D721Med (cell line): ENCODE measurements around the gene DCHS2.

Experiments
- DNase-seq: peaks from one replicate; pipeline ENCODE4 v3.0.0; 2011; ENCODE audit warnings: low spot score; ENCODE audit not compliant: insufficient read length
- FAIRE-seq: peaks from 2 replicates; lab custom pipeline; 2011; peaks lifted over from hg19 to GRCh38; lab: Jason Lieb, UNC
- TF ChIP-seq, protein P1 (sequence below): IDR thresholded peaks from 2 replicates; pipeline ENCODE4 v1.5.1; 2012; ENCODE audit warnings: mild to moderate bottlenecking, control low read depth; ENCODE audit not compliant: insufficient read depth; ENCODE audit errors: missing control alignments

The DCHS2 gene

DNA sequence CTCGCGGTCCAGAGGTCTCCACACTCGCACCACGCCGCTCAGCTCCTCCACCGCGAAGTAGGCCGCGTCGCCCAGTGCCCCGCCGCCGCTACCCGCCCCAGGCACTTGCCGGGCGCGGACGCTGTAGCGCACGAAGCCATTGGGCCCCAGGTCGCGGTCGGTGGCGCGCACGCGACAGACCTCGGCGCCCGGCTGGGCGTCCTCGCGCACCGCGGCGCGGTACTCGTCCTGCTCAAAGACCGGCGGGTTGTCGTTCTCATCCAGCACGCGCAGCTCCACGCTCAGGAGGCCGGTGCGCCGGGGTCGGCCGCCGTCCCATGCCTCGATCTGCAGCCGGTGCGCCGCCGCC is 1.4 kb downstream of the DCHS2 start:
- DNase-seq (no peak), FAIRE-seq (no peak)
- TF ChIP-seq, protein P1, sequence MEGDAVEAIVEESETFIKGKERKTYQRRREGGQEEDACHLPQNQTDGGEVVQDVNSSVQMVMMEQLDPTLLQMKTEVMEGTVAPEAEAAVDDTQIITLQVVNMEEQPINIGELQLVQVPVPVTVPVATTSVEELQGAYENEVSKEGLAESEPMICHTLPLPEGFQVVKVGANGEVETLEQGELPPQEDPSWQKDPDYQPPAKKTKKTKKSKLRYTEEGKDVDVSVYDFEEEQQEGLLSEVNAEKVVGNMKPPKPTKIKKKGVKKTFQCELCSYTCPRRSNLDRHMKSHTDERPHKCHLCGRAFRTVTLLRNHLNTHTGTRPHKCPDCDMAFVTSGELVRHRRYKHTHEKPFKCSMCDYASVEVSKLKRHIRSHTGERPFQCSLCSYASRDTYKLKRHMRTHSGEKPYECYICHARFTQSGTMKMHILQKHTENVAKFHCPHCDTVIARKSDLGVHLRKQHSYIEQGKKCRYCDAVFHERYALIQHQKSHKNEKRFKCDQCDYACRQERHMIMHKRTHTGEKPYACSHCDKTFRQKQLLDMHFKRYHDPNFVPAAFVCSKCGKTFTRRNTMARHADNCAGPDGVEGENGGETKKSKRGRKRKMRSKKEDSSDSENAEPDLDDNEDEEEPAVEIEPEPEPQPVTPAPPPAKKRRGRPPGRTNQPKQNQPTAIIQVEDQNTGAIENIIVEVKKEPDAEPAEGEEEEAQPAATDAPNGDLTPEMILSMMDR, result no peak

DNA sequence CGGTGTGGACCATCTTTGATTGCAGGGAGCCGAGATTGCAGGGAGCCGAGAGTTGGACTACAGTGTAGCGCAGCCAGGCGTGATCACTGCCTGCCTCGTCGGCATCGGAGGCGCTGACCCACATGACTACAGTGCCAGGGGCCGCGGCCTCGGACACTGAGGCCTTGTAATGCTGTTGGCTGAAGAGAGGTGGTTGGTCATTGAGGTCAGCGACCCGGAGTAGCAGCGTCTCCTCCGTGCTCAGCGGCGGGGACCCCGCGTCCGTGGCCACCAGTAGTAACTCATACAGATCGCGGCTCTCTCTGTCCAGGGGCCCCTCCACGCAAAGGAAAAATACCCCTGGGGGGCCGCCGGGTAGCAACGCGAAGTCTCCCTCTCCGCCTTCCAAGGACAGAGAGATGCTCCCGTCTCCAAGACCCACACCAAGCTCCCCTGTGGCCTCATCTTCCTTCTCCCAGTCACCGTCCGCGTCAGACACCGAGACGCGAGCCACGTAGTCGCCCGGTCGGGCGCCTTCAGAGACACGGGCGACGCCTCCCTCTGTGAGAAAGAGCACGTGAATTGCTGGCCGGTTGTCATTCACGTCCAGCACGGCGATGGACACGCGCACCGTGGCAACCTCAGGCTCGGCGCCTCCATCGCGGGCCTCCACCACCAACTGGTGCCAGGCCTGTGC is 1.9 kb downstream of the DCHS2 start:
- no peak for DNase-seq
- TF ChIP-seq, protein P1, result no peak
- FAIRE-seq, result no peak

DNA sequence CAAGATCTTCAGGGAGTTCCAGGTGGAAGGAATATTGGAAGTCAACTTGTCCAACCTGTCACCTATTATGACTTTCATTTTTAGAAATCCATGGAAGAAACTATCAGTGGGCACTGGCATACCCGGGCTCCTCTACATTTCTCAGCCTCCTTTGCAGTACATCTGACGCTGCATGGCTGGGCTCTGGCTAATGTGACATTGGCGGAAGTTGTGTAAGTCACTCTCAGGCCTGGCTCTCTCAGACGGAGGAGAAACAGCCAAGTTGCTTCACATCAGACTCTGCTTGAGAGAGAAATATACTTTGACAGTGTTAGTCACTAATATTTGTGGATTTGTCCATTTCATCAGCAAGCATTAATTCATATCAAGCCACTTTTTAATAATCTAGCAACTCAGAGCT is 4.5 kb downstream of the DCHS2 start:
- FAIRE-seq, result no peak
- TF ChIP-seq, protein P1, result no peak
- no peak for DNase-seq

DNA sequence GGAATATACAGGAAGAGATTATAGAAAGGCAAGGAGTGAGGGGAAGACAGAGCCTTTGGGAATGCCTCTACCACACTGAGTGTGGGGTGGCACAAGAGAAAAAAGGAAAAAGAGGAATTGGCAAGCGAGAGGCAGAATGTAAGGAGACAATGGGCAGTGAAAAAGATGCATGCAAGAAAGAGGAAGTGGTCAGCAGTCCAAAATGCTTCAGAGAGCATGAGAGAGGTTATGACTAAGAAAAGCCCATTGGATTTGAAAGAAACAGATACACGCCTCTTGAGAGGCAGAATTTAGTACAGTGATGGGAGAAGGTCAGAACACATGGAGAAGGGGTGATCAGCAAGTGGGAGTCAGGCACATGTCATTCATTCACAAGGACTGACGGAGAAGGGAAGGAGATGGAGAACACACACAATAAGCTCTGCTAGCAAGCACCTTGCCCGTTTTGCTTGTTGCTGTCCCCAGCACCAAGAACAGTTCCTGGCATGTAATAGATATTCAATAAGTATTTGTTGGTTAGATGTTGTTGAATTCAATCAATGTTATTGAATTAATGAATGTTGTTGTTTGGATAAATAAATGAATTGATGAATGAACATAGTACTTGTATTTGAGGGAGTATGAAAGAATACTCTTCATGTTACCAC is 6.3 kb downstream of the DCHS2 start:
- TF ChIP-seq, protein P1, result no peak
- no peak for FAIRE-seq
- no peak for DNase-seq

DNA sequence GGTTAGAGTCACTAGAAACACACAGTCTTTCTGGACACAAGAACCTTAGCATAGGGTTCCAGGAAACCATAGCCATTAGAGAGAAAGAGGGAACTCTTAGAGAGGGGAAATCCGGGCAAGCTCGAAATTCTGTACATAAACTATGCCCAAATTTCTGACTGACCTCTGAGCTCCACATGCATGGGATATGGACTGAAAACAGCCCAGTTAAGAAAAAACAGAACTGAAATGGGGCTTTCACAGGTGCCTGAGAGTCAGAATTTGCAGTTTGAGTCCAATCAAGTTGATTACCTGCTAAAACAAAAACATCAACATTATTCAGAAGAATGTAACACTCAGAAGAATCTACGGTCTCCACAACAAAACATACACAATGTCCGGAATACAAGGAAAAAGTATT is 13.1 kb downstream of the DCHS2 start:
- TF ChIP-seq, protein P1, result no peak
- no peak for FAIRE-seq
- no peak for DNase-seq

DNA sequence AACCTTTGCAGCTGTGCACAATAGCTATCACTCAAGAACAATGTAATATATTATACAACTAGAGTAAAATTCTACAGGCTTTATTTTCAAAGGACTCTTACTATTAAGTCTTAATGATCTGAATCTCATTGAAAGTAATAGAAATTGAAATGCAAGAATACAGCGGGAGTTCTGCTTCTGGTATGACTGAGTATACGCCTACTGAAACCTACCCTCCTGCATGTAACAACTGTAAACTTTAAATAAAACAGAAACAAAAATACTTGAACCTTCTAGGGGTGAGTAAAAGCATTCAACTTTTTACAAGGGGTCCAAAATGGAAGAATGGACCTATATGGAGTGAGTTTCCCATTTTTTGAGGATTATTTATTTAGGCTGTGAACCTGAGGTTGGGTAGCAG is 13.5 kb downstream of the DCHS2 start:
- FAIRE-seq (no peak), DNase-seq (no peak)
- TF ChIP-seq, protein P1, result no peak

DNA sequence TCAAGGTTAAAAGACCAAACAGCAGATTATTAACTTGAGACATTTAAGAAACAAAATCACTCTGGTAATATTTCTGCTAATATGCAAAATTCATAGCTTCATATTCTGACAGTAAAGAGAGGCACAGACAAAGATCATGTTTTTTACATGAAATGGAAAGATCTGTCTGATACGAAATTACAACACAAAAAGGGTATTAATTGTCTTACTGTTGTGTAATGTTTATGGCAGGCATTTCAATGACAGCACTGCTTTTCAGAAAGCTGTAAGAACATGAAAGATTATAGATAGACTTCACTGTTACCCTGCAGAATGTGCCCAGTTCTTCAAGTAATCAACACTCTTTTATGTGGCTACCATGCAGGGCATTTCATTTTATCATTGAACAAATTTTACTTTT is 15.4 kb downstream of the DCHS2 start:
- DNase-seq (no peak), FAIRE-seq (no peak)
- TF ChIP-seq, protein P1, result no peak
